ENCODE data around the gene GRK5. TPM values are rescaled to one million over a fixed set of nuclear protein-coding genes. Genes with fewer than 3 reads are reported as not detected.
A peak's percentile ranks its signal among the peaks of the same experiment; 100 is the strongest.

Gene GRK5
- total RNA-seq, 1 experiment from 2014 or later, result 0.82 TPM

- no peak for TF ChIP-seq CTCF (IDR thresholded peaks at IDR 0.05; ENCODE audit: unreplicated experiment)
- H3K27ac Mint-ChIP-seq (ENCODE audit: low read depth, unreplicated experiment), result no peak overlapping the region
- BruUV-seq (replicated peaks), result no TSS peak
- H3K4me1 Mint-ChIP-seq (ENCODE audit: insufficient read depth, unreplicated experiment), result no peaks in the 10 kb centered on the region
- peaks cover 9% of the 10 kb centered on the region for H3K9me3 Mint-ChIP-seq (ENCODE audit: unreplicated experiment)
- intact Hi-C loops (cut with micrococcal nuclease), result no loop called here
- H3K27me3 Mint-ChIP-seq (ENCODE audit: insufficient read depth, unreplicated experiment), result no peaks in the 10 kb centered on the region
- POLR2A ChIA-PET, result interaction anchor here (1.4 kb wide), 1 partner anchor 232 kb away, joined by 4 read pairs; no protein-coding TSS in a partner anchor
- CTCF ChIA-PET, result interaction anchor here (1.3 kb wide), 1 partner anchor 51 kb away, joined by 3 read pairs; no protein-coding TSS in a partner anchor
- DNase-seq (ENCODE audit: unreplicated experiment), result no peak
- H3K4me3 Mint-ChIP-seq (ENCODE audit: unreplicated experiment), result no peak overlapping the region
- H3K36me3 Mint-ChIP-seq (ENCODE audit: insufficient read depth, unreplicated experiment), result peaks cover 9% of the 10 kb centered on the region
These were observed 231.3 kb downstream of the GRK5 start for GRCh38 chr10:119438717-119439116.

- peaks cover 9% of the 10 kb centered on the region for H3K36me3 Mint-ChIP-seq (ENCODE audit: insufficient read depth, unreplicated experiment)
- CTCF ChIA-PET, result interaction anchor here (0.6 to 1.3 kb wide), 2 partner anchors 50 to 237 kb away, joined by 3 to 7 read pairs; no protein-coding TSS in a partner anchor
- no peaks in the 10 kb centered on the region for H3K9me3 Mint-ChIP-seq (ENCODE audit: unreplicated experiment)
- no peak for DNase-seq (ENCODE audit: unreplicated experiment)
- H3K4me3 Mint-ChIP-seq (ENCODE audit: unreplicated experiment), result no peak overlapping the region
- no peak for TF ChIP-seq CTCF (IDR thresholded peaks at IDR 0.05; ENCODE audit: unreplicated experiment)
- intact Hi-C loops (cut with micrococcal nuclease), result no loop called here
- no peak overlapping the region for H3K27ac Mint-ChIP-seq (ENCODE audit: low read depth, unreplicated experiment)
- POLR2A ChIA-PET, result interaction anchor here (0.7 to 1.4 kb wide), 2 partner anchors 233 to 243 kb away, joined by 4 read pairs; no protein-coding TSS in a partner anchor
- BruUV-seq (replicated peaks), result no TSS peak
- H3K27me3 Mint-ChIP-seq (ENCODE audit: insufficient read depth, unreplicated experiment), result no peaks in the 10 kb centered on the region
- H3K4me1 Mint-ChIP-seq (ENCODE audit: insufficient read depth, unreplicated experiment), result no peaks in the 10 kb centered on the region
These were observed 232.6 kb downstream of the GRK5 start for GRCh38 chr10:119439922-119440321.

- Mint-ChIP-seq H3K36me3 (ENCODE audit: insufficient read depth, unreplicated experiment) (peaks cover 9% of the 10 kb centered on the region), H3K4me3 (ENCODE audit: unreplicated experiment) (no peak overlapping the region), H3K4me1 (ENCODE audit: insufficient read depth, unreplicated experiment) (no peaks in the 10 kb centered on the region), H3K27me3 (ENCODE audit: insufficient read depth, unreplicated experiment) (no peaks in the 10 kb centered on the region), H3K27ac (ENCODE audit: low read depth, unreplicated experiment) (no peak overlapping the region), H3K9me3 (ENCODE audit: unreplicated experiment) (no peaks in the 10 kb centered on the region)
- POLR2A ChIA-PET, result no interaction called here
- BruUV-seq (replicated peaks), result no TSS peak
- CTCF ChIA-PET, result interaction anchor here (0.6 to 5.5 kb wide), 2 partner anchors 64 to 242 kb away, joined by 4 to 53 read pairs; no protein-coding TSS in a partner anchor
- DNase-seq (ENCODE audit: unreplicated experiment), result peak; percentile 68
- intact Hi-C loops (cut with micrococcal nuclease), result no loop called here
- TF ChIP-seq CTCF (IDR thresholded peaks at IDR 0.05; ENCODE audit: unreplicated experiment), result no peak
These were observed 233.9 kb downstream of the GRK5 start for GRCh38 chr10:119441151-119441821.

GRCh38 chr10:119441921-119442757 lies 234.8 kb downstream of the GRK5 start:
- CTCF ChIA-PET, result interaction anchor here (0.6 to 5.5 kb wide), 2 partner anchors 65 to 243 kb away, joined by 4 to 53 read pairs; no protein-coding TSS in a partner anchor
- BruUV-seq (replicated peaks), result no TSS peak
- intact Hi-C loops (cut with micrococcal nuclease), result no loop called here
- Mint-ChIP-seq H3K36me3 (ENCODE audit: insufficient read depth, unreplicated experiment) (peaks cover 9% of the 10 kb centered on the region), H3K9me3 (ENCODE audit: unreplicated experiment) (no peaks in the 10 kb centered on the region), H3K4me3 (ENCODE audit: unreplicated experiment) (no peak overlapping the region), H3K27ac (ENCODE audit: low read depth, unreplicated experiment) (no peak overlapping the region), H3K4me1 (ENCODE audit: insufficient read depth, unreplicated experiment) (no peaks in the 10 kb centered on the region), H3K27me3 (ENCODE audit: insufficient read depth, unreplicated experiment) (no peaks in the 10 kb centered on the region)
- POLR2A ChIA-PET, result no interaction called here
- DNase-seq (ENCODE audit: unreplicated experiment), result no peak
- TF ChIP-seq CTCF (IDR thresholded peaks at IDR 0.05; ENCODE audit: unreplicated experiment), result no peak
